Uterus (tissue), 2 donors: ENCODE results near the gene AZIN2.
A peak's percentile ranks its signal among the peaks of the same experiment; 100 is the strongest.

Source experiments
- POLR2A ChIP-seq, 2 donors: fragments of 450-650 bp; IDR thresholded peaks; one replicate each; pipeline ENCODE4 v1.6.1; 2016; ENCODE audit warnings: antibody characterized with exemption in 2 of 2, mild to moderate bottlenecking in 1 of 2, moderate library complexity in 1 of 2
- TF ChIP-seq, protein P1 (sequence below), 4 experiments: fragments of 200-600 bp in 2 of 4; fragments of 450-650 bp in 2 of 4; sonication (generic) in 2 of 4; IDR thresholded peaks; one replicate each; pipeline ENCODE4 v1.5.1; 2016 to 2019; ENCODE audit warnings: antibody characterized with exemption in 4 of 4, mild to moderate bottlenecking in 2 of 4, moderate library complexity in 1 of 4

- TF ChIP-seq, protein P1, sequence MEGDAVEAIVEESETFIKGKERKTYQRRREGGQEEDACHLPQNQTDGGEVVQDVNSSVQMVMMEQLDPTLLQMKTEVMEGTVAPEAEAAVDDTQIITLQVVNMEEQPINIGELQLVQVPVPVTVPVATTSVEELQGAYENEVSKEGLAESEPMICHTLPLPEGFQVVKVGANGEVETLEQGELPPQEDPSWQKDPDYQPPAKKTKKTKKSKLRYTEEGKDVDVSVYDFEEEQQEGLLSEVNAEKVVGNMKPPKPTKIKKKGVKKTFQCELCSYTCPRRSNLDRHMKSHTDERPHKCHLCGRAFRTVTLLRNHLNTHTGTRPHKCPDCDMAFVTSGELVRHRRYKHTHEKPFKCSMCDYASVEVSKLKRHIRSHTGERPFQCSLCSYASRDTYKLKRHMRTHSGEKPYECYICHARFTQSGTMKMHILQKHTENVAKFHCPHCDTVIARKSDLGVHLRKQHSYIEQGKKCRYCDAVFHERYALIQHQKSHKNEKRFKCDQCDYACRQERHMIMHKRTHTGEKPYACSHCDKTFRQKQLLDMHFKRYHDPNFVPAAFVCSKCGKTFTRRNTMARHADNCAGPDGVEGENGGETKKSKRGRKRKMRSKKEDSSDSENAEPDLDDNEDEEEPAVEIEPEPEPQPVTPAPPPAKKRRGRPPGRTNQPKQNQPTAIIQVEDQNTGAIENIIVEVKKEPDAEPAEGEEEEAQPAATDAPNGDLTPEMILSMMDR (IDR thresholded peaks at IDR 0.05), result no peak
- peak; percentile 56 to 70 for TF ChIP-seq POLR2A (IDR thresholded peaks at IDR 0.05)
These were observed 44.1 kb upstream of the AZIN2 start, which contains the start of gene AK2 for GRCh38 chr1:33036526-33037503.
